Right renal cortex interstitium (tissue), 3 donors: ENCODE data around the gene WDR3. TPM values are rescaled to one million over a fixed set of nuclear protein-coding genes. Genes with fewer than 3 reads are reported as not detected.
"Not testable (repeated sequence)": the region's sequence is repeated elsewhere in the genome, so short reads cannot be mapped to it uniquely, and the experiment has no call there.

Experiments used
- DNase-seq, 3 donors: peaks; one replicate each; pipeline ENCODE4 v3.0.0-alpha.2; 2013; ENCODE audit warnings: low read depth in 3 of 3, low spot score in 2 of 3
- polyA plus RNA-seq, 3 donors: library from polyadenylated mRNA; unstranded; fragments of 120-200 nt; gene quantifications; one replicate each; pipeline ENCODE4 v1.2.1, GENCODE V29; 2013; ENCODE audit not compliant: insufficient read length in 3 of 3

WDR3 gene
- 10 to 100 TPM; 31.8 to 37.4 (median 35.5) TPM for polyA plus RNA-seq

DNA sequence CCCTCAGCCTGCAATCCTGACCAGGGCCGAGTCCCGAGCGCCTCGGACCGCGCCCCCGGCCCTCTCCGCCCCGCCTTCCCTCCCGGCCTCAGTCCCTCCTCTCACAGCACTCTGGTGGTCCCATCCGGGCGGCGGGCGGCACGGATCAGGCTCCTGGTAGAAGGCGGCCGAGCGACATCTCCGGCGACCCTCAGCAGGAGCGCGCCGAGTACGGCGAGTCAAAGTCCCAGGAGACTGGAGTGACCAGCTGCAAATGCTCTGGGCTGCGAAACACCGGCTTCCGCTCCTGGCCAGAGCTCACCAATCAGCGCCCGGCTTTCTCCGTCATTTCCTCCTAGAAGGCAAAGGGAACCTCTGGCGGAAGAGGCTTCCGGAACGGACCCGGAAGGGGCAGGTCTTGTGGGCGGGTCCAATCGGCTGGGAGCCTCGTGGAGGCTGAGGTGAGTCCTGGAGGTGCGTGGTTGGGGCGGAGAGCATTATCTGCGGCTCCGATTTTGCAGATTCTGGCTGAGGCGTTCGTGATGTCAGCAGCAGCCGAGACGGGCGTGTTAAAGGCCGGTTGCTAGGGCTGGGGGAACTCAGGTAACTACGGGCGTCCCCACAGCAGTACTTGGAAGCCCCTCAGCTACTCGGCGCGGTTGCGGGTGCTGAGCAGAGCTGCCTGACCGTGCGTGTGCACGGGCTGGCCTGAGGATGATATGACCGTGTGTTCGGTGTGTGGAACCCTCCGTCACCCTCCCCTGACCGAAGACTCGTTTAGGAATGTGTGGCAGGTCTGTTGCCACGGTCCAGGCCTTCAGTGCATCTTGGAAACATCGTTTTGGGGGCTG, at the start of gene WDR3, which contains the start of gene GDAP2:
Gene WDR3 (plus strand): TSS at position 397 of the 830 bp plus-strand sequence. CDS start 3,581 bp downstream, outside the sequence.
Gene GDAP2 (minus strand): TSS at position 279 of the 830 bp plus-strand sequence. CDS start 9,264 bp downstream, outside the sequence.
- peak; percentile 89 to 96 (median 91) for DNase-seq

DNA sequence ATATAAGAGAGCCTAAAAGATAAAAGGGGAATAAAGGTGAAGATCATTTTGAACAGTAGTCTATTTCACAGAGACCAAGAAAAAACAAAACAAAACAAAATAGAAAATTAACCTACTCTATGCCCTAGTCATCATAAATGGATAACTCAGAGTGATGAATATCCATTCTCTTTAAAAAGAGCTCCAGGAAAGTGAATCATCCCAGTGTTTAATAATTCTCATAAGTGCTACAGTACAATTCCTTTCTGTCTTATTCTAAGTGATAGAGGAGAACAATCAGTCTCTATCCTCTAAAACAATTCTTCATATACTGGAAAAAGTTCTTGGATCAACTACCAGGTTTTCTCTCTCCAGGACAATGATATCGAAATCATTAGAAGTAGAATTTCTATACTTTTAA, 45.9 kb upstream of the WDR3 start:
- DNase-seq, result no peak

- DNase-seq, result no peak
These were observed 43.3 kb upstream of the WDR3 start for GRCh38 chr1:117886101-117886795.

GRCh38 chr1:117890452-117890851, 39.1 kb upstream of the WDR3 start:
- DNase-seq, result no peak

GRCh38 chr1:117892512-117892911, 37.0 kb upstream of the WDR3 start:
- no peak for DNase-seq

- no peak for DNase-seq
These were observed 35.5 kb upstream of the WDR3 start for GRCh38 chr1:117894078-117894477.

- DNase-seq, result peak; percentile 25 to 56 (median 34)
These were observed 33.9 kb upstream of the WDR3 start for GRCh38 chr1:117895482-117896114.

GRCh38 chr1:117897551-117897950, 32.0 kb upstream of the WDR3 start:
- no peak for DNase-seq

DNA sequence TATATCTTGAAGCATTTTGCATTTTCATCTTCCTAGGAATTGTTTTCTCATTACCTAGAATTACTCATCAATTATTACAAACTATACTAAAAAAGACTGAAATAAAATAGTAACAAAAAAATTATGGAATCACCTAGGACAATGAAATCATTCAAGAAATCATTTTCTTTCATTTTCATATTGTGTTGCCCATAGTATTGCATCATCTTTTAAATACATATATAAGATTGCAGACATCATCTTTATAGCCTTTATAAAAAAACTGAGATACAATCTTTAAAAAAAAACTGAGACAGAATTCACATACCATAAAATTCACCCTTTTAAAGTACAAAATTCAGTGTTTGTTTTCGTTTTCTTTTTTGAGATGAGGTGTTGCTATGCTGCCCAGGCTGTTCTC, 29.7 kb upstream of the WDR3 start:
- DNase-seq, result no peak

DNA sequence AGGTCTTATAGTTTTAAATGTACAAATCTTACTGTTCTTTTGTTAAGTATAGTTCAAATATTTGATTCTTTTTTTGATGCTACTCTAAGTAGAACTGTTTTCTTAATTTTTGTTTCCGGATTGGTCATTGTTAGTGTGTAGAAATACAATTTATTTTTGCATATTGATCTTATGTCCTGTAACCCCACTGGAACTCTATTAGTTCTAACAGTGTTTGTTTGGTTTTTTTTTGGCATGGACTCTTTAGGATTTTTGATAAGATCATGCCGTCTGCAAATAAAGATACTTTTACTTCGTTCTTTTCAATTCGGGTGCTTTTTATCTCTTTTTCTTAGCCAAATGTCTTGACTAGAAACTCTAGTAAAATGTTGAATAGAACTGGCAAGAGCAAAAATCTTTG, 26.6 kb upstream of the WDR3 start:
- no peak for DNase-seq

- DNase-seq, result no peak
These were observed 25.1 kb upstream of the WDR3 start for GRCh38 chr1:117904485-117904884.

- no peak for DNase-seq
These were observed 24.5 kb upstream of the WDR3 start for GRCh38 chr1:117905019-117905418.

GRCh38 chr1:117911051-117911450, 18.5 kb upstream of the WDR3 start:
- DNase-seq, result no peak

DNA sequence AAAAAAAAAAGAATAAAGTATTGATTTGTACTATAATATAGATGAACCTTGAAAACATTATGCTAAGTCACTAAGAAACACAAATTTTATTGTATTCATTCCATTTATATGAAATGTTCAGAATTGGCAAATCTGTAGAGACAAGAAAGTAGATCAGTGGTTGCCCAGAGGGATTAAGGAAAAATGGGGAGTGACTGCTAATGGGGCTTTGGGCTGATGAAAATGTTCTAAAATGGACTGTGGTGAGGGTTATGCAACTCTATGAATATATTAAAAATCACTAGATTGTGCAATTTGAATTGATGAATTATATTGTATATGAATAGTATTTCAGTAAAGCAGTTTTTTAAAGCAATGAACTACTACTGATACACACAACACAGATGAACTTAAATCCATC, 10.2 kb upstream of the WDR3 start:
- no peak for DNase-seq

DNA sequence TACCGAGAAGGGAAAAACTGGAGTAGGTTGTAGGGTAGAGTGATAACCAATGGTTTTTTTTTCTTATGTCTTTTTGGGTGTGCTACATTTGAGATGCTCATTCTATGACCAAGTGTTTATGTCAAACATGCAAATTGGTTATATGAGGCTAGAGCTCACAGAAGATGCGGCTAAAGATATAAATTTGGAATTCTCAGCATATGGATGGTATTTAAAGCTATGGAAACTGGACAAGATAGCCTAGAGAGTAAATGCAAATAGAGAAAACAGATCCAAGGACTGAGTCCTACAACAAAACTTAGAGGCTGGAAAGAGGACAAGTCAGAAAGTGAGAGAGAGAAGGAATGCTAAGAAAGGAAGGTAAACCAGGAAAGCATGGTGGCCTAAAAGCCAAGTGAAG, 7.5 kb upstream of the WDR3 start:
- DNase-seq, result no peak

- DNase-seq, result not testable (repeated sequence)
These were observed 6.8 kb upstream of the WDR3 start for GRCh38 chr1:117922717-117923116.

- no peak for DNase-seq
These were observed 3.6 kb upstream of the WDR3 start for GRCh38 chr1:117925981-117926380.

GRCh38 chr1:117928881-117929342, 627 bp upstream of the WDR3 start:
- peak; percentile 17 to 46 (median 23) for DNase-seq

DNA sequence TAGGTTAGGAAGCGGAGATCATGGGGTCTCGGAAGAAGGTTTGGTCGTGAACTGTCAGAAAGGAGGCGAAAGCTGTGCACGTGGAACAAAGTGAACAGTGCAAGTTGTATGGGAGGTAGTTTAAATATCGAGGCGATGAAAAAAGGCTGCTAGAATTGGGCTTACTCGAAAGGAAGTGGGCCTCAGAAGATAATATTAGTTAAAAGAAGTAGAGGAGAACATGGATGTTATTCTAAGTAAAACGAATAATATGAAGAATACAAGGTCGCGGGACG, 571 bp downstream of the WDR3 start:
- peak in 1 of 3 donors; percentile 4 for DNase-seq

- no peak for DNase-seq
These were observed 945 bp downstream of the WDR3 start for GRCh38 chr1:117930484-117930883.

GRCh38 chr1:117932576-117932975, 3.0 kb downstream of the WDR3 start:
- no peak for DNase-seq
